Activated gamma-delta T cell treated with Interleukin-2 at 50 U/mL for 16 hours (primary cell): ENCODE measurements around the gene GORASP1.
A peak's percentile ranks its signal among the peaks of the same experiment; 100 is the strongest.

Source experiments
- DNase-seq: peaks from one replicate; pipeline ENCODE4 v3.0.0-alpha.2; 2020

Gene GORASP1

DNA sequence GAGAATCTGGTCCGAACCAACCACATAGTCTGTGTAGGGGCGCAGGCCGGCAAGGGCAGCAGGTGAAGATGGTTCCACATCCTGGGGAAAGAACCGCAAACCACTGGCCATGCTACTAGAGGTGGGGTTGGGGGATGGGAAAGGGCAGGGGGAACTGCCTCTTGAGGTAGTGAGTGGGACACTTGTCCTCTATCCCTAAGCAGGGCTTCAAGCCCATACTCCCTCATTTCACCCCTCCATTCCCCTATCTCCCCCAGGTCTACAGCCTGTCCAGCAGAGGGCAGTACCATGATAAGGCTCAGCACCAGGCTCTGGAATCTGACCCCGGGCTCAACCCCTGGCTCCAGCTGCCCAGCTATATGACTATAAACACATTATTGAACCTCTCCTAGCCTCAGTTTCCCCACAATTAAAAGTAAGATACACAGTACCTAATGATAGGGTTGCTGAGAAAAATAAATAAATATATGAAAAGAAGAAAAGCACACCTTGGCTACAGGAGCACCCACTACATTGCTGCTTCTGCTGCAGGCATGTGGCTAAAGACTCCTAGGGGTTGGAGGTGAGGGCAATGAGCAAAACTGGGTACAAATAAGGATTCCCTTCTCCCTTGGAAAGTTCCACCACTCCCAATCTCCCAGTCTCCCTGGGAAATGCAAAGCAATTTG, 6.3 kb downstream of the GORASP1 start:
- peak; percentile 40 for DNase-seq

DNA sequence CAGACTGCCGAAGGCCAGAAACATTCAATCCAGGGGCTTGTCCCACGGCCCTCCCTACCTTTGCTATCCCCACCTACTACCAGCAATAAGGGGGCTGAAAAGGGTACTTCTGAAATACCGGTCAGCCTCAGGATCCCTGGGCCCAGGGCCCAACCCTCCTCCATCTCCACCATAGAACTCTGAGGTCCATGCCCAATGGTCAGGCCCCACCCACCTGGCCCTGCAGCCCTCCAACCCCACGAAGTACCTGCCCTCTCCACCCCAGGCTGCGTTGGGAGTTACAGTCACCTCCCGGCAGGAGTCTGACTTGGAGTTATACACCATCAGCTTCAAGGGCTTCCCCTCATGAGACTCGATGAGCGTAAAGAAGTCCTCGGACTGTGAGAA, 6.9 kb downstream of the GORASP1 start:
- no peak for DNase-seq

DNA sequence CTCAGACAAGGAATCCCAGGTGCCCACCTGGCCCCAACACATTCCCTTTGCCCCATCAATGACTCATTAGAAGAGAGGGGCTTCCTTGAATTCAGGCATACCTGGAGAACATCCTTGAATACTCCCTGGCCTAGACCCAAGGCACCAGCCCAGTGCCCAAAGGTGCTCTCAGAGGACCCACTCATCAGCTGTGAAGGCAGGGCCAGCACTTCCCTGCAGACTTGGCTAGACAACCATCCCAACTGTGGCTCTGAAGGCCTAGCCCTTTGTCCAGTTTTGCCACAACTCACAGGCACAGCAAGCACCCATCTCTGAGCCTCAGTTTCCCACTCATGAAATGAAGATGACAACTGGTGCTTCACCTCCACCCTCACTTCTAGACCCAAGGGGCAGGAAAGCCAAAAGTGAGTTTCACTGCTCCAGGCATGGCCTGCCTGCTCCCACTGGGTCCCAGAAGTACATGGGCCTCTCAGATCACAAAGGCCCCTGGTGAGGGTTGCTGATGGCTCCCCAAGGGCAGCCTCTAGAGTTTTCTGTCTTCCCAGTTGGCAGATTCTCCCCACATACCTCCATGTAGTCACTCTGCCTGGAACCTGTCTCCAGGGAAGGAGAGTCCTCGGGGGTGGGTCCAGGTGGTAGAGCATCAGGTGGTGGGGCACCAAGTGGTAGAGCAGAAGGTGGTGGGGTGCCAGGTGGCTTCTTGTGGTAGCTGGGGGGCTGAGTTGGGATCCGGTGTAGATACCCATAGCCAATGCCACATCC, 7.5 kb downstream of the GORASP1 start:
- DNase-seq, result no peak

DNA sequence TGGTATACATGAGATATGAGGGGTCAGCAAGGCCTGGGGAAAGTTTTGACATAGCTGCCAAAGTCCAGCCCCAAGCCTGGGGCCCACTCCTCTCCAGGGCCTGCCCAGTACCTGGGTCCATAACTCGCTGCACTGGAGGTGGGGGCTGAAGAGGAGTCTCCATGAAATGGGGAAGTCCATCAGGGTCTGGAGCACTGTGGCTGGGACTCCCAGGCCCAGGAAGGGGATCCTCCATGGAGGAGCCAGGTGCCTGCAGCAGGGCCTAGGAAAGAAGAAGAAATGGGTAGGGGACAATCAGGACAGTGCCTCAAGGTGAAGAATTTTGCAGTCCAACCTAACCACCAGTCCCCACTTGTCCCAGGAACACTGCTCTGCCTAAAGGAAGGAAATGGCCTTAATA, 8.2 kb downstream of the GORASP1 start:
- DNase-seq, result no peak

- no peak for DNase-seq
These were observed 8.9 kb downstream of the GORASP1 start for GRCh38 chr3:39098473-39099000.

DNA sequence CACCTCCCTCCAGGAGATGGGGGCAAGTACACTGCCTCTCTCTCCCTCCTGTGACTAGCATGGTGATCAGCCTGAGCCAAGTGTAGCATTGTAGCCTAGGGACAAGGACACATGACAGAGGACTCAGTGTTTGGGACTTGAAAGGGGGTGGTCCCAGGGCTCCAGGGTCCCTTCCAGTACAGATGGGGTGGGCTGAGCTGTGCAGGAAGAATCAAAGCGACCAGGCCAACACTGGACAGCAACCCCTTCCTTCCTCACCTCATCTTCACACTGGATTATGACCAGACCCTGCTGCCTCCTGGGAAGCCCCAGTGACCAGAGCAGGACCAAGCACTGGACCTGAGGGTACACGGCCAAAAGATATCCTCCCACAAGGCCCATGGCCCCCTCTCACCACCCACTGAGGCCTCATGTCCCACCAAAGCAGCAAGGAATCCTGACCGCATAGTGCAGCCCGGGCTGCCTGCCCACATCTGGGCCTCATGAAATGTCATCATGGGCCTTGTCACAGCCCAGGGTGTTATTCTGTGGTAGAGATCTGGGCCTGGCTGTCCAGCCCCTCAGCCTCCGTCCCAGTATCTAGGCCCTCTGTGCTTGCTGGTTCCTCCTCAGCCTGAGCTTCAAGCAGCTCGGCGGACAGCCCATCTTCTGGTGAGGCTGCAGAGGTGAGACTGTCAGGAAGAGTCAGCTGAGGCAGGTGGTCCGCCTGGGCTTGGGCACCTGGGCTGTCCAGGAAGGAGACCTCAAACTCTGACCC, 9.5 kb downstream of the GORASP1 start:
- no peak for DNase-seq

DNA sequence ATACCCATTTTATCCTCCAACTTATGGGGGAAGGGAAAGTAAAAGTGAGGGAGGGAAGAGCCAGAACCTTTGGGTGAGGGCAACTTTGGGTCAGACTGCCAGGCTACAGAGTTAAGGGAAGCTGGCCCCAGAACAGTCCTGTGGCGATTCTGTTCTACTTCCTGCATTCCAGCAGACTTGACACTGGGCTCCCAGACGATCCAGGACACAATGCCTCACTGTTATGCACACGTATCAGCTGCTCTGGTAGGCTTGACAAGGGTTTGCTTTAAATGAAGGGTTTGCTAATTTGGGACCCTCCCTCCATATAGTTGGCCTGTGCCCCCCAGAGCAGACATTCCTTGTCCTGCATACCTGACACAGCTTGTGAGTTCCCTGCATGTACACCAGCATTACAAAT, 10.7 kb downstream of the GORASP1 start:
- DNase-seq, result no peak

- no peak for DNase-seq
These were observed 11.6 kb downstream of the GORASP1 start for GRCh38 chr3:39095778-39096177.

DNA sequence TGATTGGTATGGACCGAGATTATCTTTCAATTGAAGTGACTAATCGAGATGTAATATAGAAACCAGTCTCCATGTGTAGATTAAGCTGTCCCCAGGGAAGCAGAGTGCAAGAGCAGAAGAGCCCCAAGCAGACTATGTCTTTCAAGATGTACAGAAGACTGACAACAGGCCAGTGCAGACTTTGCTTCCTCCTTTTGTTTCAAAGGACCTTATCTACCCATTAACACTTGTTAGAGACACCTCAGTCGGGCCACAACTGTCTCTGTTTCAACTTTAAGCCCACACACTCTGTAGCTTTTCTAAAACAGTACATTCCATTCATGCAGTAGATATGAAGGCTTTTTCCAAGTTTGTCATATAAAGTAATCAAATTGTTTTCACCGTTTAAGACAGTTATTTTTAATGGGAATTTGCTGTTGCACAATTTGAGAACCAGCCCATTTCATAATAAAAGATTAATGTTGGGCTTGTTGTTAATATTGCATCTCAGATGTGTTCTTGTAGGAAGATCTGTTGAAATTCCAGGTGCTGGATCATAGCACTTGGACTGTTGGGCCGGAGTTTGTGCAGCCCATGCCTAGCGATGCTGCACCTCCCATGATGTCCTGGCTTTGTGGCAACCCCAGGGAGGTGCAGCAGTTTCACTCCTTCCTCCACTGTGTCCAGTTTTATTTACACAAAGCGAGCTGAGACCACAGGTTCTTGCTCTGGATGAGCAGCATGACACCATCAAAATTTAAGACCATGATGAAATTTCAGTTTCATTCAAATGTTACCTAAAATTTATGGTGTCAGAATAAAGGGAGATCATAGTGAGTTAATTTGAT, 12.4 kb downstream of the GORASP1 start:
- DNase-seq, result no peak

DNA sequence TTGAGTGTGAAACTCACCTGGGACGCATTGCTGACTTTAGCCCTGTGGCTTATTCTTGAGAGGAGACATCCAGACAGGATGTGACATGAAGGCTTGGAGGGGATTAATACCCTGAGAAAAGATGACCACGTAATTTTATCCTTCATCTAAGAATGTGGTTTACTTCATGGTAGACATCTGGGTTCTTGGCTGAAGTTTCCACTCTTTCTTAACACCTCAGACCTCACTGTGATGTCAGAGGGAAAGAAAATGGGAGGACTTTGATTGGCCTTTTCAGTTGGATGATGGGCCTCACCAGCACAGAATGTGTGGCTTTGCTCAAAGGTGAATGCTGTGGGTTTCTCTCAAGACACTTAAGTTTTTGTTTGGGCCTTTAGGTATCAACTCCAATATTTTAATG, 16.5 kb downstream of the GORASP1 start:
- DNase-seq, result no peak

GRCh38 chr3:39088889-39089288, 18.5 kb downstream of the GORASP1 start:
- no peak for DNase-seq

DNA sequence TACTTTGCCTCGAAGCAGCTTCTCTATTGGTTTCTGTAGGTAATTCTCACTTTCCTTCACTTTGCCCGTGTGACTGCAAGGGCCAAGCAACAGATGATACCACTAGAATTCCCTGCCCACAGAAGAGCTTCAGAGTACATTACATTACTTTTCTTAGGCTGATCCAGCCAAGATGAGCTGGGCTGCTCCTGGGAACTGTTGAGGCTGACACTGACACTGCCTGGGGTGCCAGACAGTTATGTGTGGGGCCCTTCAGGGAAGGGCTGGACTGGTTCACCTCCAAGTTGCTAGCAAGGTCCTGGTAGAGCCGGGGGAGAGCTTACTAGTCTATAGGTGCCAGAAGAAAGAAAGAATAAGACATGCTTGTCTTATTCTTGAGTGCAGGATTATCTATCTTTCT, 19.0 kb downstream of the GORASP1 start:
- DNase-seq, result no peak

GRCh38 chr3:39086144-39086543, 21.3 kb downstream of the GORASP1 start:
- DNase-seq, result no peak

DNA sequence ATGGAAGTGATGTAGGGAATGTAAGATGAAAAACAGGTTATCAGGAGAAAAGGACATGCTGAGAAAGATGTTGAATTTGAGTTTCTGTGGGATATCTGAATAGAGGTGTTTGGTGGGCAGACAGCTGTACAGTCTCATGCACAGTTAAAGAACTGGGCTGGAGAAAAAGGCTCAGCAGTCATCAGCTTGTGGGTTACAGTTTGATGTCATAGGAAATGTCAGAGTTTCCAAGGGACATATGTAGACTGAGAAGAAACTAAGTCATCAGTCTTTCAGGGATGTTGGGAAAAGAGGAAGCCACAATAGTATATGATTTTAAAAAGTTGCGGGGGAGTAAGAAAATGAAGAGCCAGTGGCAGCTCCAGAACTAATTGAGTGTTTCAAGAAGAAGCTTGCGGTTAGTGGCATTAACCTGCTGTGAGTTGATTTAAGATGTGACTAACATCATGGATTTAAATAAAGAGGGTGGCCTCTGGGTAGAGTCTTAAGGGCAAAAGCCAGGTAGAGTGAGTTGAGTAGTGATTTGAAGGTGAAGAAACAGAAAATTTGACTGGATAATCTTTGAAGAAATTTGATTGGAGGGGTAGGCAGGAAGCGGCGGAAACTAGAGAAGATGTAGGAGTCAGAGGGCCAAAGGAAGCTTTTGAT, 24.6 kb downstream of the GORASP1 start:
- no peak for DNase-seq

DNA sequence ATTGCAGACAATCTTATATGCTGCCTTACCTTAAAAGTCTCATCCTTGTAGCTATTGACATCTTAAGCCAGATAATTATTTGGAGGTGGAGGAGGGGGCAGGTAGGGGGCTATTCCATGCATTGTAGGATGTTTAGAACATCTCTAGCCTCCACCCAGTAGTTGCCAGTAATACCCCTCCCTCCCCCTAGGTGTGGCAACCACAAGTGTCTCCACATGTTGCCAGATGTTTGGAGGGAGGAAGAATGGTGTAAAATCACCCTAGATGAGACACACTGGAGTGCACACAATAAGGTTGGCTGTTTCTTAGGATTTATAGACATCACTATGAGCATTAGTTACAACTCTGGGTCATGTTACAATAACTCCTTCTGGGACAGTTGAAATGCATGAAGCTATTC, 27.4 kb downstream of the GORASP1 start:
- no peak for DNase-seq

- DNase-seq, result no peak
These were observed 27.9 kb downstream of the GORASP1 start for GRCh38 chr3:39079530-39079929.

DNA sequence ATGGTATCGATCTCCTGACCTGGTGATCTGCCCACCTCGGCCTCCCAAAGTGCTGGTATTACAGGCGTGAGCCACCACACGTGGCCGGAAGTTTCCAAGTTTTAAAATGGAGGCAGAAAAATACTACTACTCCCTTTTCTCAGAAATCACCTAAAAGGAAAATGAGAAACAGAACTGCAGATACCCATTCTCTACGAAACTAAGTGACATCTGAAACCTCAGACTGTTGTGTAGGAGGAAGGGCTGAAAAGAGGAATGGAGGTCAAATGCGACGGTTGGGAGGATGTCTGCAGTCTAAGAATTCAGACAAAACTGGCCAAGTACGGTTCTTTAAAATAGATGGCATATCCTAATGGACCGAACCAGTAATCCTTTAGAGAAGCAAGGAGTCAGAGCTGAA, 31.5 kb downstream of the GORASP1 start:
- DNase-seq, result no peak

- no peak for DNase-seq
These were observed 38.9 kb downstream of the GORASP1 start for GRCh38 chr3:39068556-39068955.

DNA sequence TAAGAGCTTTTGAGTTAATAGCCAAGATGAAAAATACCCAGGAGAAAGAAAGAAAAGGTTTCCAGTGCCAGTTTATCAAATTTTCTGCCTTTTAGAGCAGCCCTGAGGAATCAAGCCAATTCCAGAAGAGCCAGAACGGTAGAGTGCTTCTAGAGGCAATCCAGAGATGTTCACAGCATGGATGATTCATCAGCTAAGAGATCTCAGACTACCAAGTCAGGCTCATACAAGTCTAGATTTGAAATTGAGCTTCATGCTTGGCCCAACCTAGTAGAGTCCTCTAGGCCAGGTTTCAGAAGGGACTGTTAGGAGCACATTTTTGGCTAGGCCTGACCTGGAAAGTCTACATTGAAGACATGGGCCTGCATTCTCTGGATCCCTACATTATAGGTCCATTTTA, 40.1 kb downstream of the GORASP1 start:
- no peak for DNase-seq

- DNase-seq, result peak; percentile 8
These were observed 42.2 kb downstream of the GORASP1 start for GRCh38 chr3:39065197-39065596.

- DNase-seq, result no peak
These were observed 42.8 kb downstream of the GORASP1 start for GRCh38 chr3:39064646-39065045.

- DNase-seq, result no peak
These were observed 44.3 kb downstream of the GORASP1 start for GRCh38 chr3:39063143-39063542.
